Fibroblast of pulmonary artery (primary cell): Measurements from ENCODE around the gene LINGO1.

Experiments
- DNase-seq: peaks from one replicate; pipeline ENCODE4 v3.0.0-alpha.2; 2010; ENCODE audit warnings: low read depth
- H3K4me3 ChIP-seq: replicated peaks from 2 replicates; pipeline ENCODE4 v1.5.1; 2011; ENCODE audit warnings: low read depth, mild to moderate bottlenecking, control low read depth, low read length, moderate library complexity
- TF ChIP-seq, protein P1 (sequence below): IDR thresholded peaks from 2 replicates; pipeline ENCODE4 v1.5.1; 2011; ENCODE audit warnings: mild to moderate bottlenecking, control low read depth, low read length, inconsistent platforms; ENCODE audit errors: missing control alignments

The LINGO1 gene

DNA sequence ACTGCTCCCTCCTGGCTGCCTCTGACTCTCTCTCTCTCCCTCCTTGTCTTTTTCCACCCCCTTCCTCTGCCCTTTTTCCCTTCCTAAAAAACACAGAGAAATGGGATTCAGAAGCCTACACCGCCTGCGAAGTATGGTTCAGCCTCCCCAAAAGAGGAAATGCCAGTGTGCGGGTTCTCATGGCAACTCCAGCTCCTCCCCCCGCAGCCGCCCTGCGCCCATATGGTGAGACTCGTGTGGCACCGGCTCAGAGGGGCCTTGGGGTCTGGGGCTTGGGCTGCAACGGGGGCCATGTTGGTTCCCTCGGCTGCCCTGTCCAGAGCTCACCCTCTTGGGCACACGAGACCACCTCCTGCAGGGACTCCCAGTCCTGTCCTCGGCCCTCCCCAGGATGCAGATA is 23.6 kb upstream of the LINGO1 start:
- TF ChIP-seq, protein P1, sequence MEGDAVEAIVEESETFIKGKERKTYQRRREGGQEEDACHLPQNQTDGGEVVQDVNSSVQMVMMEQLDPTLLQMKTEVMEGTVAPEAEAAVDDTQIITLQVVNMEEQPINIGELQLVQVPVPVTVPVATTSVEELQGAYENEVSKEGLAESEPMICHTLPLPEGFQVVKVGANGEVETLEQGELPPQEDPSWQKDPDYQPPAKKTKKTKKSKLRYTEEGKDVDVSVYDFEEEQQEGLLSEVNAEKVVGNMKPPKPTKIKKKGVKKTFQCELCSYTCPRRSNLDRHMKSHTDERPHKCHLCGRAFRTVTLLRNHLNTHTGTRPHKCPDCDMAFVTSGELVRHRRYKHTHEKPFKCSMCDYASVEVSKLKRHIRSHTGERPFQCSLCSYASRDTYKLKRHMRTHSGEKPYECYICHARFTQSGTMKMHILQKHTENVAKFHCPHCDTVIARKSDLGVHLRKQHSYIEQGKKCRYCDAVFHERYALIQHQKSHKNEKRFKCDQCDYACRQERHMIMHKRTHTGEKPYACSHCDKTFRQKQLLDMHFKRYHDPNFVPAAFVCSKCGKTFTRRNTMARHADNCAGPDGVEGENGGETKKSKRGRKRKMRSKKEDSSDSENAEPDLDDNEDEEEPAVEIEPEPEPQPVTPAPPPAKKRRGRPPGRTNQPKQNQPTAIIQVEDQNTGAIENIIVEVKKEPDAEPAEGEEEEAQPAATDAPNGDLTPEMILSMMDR: no peak
- no peak for DNase-seq
- H3K4me3 ChIP-seq: no peak overlapping the region

DNA sequence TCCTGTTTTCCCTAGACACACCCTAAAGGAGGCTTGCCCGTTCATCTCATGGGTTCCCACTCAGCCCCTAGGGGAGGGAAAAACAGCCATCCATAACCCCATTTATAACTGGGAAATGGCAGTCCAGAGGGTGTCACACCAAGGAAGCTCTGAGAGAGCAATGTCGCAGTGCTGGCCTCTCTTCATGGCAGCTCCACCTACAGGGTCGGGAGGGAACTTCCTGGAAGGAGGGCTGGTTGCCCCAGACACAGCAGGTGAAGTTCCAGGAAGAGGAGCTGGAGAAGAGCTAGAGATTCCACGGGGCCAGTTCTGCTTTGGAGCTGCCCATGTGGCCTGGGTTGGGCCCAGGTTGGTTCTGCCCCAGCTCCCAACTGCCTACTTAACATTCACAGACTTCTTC is 22.3 kb upstream of the LINGO1 start:
- TF ChIP-seq, protein P1: peak; percentile 29
- no peak overlapping the region for H3K4me3 ChIP-seq
- DNase-seq: no peak

DNA sequence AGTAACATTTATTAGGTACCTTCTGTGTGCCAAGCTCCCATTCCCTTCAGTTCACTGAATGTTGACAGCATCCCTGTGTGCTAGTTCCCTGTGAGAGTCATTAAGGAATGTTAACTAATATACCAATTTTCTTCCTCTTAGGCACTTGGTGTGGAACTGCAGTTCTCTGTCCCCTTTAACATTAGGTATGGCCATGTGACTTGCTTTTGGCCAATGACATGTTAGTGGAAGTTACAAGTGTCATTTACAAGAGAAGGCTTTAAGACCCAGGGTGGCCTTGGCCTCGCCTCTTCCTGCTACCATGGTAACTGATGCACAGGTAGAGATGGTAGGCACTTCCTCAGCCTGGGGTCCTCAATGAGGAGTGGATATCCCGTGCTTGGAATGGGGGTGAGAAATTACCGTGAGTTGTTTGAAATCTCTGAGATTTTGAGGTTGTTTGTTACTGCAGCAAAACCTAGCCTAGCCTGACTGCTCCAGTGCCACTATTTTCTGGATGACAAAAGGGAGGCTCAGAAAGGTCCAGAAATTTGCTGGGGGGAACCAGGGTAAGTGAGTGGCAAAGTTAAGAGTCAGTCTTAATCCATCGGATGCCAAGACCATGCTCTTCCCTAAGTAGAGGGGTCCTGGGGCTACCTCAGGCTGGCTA is 21.2 kb upstream of the LINGO1 start:
- DNase-seq: no peak
- TF ChIP-seq, protein P1: no peak
- no peak overlapping the region for H3K4me3 ChIP-seq

DNA sequence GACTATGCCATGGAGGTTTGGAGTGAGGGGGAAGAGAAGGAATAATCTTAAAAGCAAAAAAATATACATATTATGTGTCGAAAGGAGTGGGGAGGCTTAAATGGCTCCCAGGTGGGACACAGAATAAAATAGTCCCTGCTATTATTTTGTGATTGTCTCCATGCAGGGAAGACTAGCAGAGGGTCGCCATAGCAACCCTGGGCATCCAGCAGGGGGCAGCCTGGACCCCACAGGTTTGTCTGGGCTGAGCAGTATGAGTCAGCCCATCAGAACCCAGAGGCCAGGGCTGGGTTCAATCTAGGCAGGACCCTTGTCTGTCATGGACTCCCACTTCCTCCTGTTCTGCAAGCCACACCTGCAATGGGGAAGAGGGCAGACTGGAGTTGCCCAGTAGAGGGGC is 17.6 kb upstream of the LINGO1 start:
- TF ChIP-seq, protein P1: peak; percentile 22
- H3K4me3 ChIP-seq: no peak overlapping the region
- peak; percentile 12 for DNase-seq

DNA sequence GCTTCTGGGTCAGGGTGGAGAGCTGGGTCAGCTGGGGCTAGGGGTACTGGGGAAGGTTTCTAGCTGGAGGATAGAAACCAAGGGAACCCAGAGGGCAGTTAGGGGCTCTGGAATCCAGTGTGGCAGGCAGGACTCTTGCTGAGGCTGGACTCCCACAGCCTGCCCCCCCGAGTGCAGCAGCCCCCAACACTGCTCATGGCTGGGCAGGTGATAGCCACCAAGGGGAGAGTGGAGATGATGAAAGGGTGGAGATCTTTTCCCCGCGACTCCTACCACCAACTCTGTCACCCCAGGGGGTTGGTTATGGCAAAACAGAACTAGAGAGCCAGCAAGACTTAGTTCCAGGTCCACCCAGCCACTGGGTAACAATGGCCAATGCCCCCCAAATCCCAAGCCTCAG is 16.9 kb upstream of the LINGO1 start:
- H3K4me3 ChIP-seq: no peak overlapping the region
- no peak for DNase-seq
- TF ChIP-seq, protein P1: no peak

DNA sequence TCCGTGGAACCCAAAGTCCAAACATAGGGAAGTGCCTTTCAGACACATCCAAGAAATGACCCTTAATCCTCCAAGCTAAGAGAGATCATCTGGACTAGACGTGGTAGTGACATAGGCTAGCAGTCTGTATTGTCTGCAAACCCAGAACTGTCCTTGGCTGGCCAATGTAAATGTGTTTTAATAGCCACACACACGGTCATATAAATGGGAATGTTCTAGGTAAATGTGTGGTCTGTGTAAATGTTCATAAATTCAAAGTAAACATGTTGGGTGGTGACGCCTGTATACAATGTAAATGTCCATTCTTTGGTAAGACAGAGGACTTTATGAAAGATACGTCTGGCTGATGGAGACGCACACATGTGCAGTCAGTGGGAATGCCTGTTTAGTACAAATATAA is 16.3 kb upstream of the LINGO1 start:
- H3K4me3 ChIP-seq: no peak overlapping the region
- TF ChIP-seq, protein P1: no peak
- no peak for DNase-seq

DNA sequence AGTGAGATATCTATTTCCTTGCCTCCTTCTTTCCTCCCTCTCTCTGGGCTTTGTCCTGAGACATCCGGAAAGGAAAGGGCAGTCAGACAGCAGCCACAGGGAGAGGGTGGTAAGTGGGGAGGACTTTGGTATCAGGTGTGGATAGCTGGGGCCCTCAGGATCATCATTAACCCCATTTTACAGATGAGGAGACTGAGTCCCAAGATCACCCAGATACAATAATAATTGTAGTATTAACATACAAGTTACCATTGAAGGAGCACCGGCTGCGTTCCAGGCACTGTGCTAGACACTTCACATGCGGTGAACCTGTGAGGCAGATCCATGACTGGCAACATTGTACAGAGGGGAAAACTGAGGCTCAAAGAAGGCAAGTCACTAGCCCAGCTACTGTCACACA is 15.2 kb upstream of the LINGO1 start:
- no peak for DNase-seq
- no peak overlapping the region for H3K4me3 ChIP-seq
- TF ChIP-seq, protein P1: no peak
